HEK293 (cell line): ENCODE data around the gene MDN1.

Experiments
- CTCF ChIA-PET: fragments of 350-600 bp; formaldehyde crosslinking; extraction: SDS; loops from one replicate; lab custom pipeline; 2021; ENCODE audit warnings: antibody characterized with exemption; lab: Yijun Ruan, JAX
- POLR2A ChIA-PET: fragments of 300-600 bp; formaldehyde crosslinking; extraction: SDS; loops from one replicate; lab custom pipeline; 2020; ENCODE audit warnings: antibody characterized with exemption, inconsistent platforms; lab: Yijun Ruan, JAX
- H3K27ac ChIP-seq: fragments of 200-500 bp; sonication (Bioruptor generic); 2 replicates; pipeline ENCODE4 v1.5.1; 2014; ENCODE audit warnings: low read depth, low read length, control low read depth, inconsistent platforms; ENCODE audit errors: extremely low read depth
- H3K36me3 ChIP-seq, 2 experiments: fragments of 200-500 bp in 1 of 2; sonication (Bioruptor generic) in 1 of 2; 1 replicate in 1 of 2; 2 replicates in 1 of 2; pipeline ENCODE4 v1.5.1; 2014 to 2017; ENCODE audit warnings: inconsistent platforms in 2 of 2, low read length in 2 of 2; ENCODE audit not compliant: control insufficient read depth in 2 of 2, insufficient read depth in 1 of 2
- H3K4me1 ChIP-seq: fragments of 200-500 bp; sonication (Bioruptor generic); 2 replicates; pipeline ENCODE4 v1.5.1; 2014; ENCODE audit warnings: mild to moderate bottlenecking, low read length, inconsistent platforms; ENCODE audit not compliant: control insufficient read depth, insufficient read depth
- H3K4me3 ChIP-seq: 2 replicates; pipeline ENCODE4 v1.5.1; 2011; ENCODE audit warnings: low read depth, mild to moderate bottlenecking, control low read depth, low read length, moderate library complexity
- H3K9me3 ChIP-seq: fragments of 200-500 bp; sonication (Bioruptor generic); 2 replicates; pipeline ENCODE4 v1.5.1; 2014; ENCODE audit warnings: low read depth, low read length, inconsistent platforms; ENCODE audit not compliant: control insufficient read depth, insufficient read depth
- ZBTB10 ChIP-seq: fragments of 450-650 bp; formaldehyde crosslinking; IDR thresholded peaks from 2 replicates; pipeline ENCODE4 v1.5.1; 2016; ENCODE audit warnings: missing biosample characterization, missing genetic modification characterization
- ZNF585B ChIP-seq: fragments of 450-650 bp; formaldehyde crosslinking; IDR thresholded peaks from 2 replicates; pipeline ENCODE4 v1.5.1; 2016; ENCODE audit warnings: missing biosample characterization, missing genetic modification characterization
- TF ChIP-seq, protein P1 (sequence below): fragments of 450-650 bp; formaldehyde crosslinking; IDR thresholded peaks from 2 replicates; pipeline ENCODE4 v1.5.1; 2017; ENCODE audit warnings: missing biosample characterization, missing genetic modification characterization

Gene MDN1

GRCh38 chr6:89596484-89596883, 223.1 kb downstream of the MDN1 start (continued):
- TF ChIP-seq, protein P1, sequence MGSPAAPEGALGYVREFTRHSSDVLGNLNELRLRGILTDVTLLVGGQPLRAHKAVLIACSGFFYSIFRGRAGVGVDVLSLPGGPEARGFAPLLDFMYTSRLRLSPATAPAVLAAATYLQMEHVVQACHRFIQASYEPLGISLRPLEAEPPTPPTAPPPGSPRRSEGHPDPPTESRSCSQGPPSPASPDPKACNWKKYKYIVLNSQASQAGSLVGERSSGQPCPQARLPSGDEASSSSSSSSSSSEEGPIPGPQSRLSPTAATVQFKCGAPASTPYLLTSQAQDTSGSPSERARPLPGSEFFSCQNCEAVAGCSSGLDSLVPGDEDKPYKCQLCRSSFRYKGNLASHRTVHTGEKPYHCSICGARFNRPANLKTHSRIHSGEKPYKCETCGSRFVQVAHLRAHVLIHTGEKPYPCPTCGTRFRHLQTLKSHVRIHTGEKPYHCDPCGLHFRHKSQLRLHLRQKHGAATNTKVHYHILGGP (tag by site-specific recombination), result no peak

- ChIA-PET POLR2A (no interaction called here), CTCF (interaction anchor here (2.7 to 6.9 kb wide), 2 partner anchors 14 to 165 kb away, joined by 22 to 45 read pairs; partner anchors contain the start of gene ANKRD6)
- H3K9me3 ChIP-seq, result no peaks in the 10 kb centered on the region
- no peak overlapping the region for H3K4me3 ChIP-seq
- H3K4me1 ChIP-seq, result no peaks in the 10 kb centered on the region
- H3K27ac ChIP-seq, result no peak overlapping the region
- no peak for TF ChIP-seq ZNF585B (tag by site-specific recombination)
- no peak for TF ChIP-seq ZBTB10
- H3K36me3 ChIP-seq, result no peaks in the 10 kb centered on the region
These were observed 223.5 kb downstream of the MDN1 start for GRCh38 chr6:89596056-89596455.
